GM12875 (cell line): Measurements from ENCODE around the gene TRIM36.

ENCODE experiments used
- H3K4me3 ChIP-seq: one replicate; pipeline ENCODE4 v1.5.1; 2011; ENCODE audit warnings: low read depth, low read length, control low read depth
- TF ChIP-seq, protein P1 (sequence below): IDR thresholded peaks from 2 replicates; pipeline ENCODE4 v1.5.1; 2011; ENCODE audit warnings: low read depth, mild to moderate bottlenecking, control low read depth, inconsistent platforms, low read length, moderate library complexity, borderline replicate concordance; ENCODE audit not compliant: insufficient read depth

The TRIM36 gene

DNA sequence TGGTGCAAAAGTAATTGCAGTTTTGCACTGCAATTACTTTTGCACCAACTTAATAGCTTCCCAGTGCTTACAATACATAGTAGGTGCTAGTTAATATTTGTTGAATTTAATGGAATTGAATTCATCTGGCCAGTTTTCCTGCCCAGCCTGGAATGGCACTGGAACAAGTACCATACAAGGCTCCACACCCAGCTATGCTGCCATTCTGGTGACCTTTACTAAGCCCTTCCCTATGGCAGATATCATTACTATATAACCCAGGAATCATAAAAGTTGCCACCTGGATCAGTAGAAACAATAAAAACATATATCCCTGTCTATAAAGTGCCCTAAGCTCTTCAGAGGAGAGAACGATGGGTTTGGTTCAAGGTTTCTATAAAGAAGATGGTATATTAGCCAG, 22.4 kb upstream of the TRIM36 start:
- TF ChIP-seq, protein P1, sequence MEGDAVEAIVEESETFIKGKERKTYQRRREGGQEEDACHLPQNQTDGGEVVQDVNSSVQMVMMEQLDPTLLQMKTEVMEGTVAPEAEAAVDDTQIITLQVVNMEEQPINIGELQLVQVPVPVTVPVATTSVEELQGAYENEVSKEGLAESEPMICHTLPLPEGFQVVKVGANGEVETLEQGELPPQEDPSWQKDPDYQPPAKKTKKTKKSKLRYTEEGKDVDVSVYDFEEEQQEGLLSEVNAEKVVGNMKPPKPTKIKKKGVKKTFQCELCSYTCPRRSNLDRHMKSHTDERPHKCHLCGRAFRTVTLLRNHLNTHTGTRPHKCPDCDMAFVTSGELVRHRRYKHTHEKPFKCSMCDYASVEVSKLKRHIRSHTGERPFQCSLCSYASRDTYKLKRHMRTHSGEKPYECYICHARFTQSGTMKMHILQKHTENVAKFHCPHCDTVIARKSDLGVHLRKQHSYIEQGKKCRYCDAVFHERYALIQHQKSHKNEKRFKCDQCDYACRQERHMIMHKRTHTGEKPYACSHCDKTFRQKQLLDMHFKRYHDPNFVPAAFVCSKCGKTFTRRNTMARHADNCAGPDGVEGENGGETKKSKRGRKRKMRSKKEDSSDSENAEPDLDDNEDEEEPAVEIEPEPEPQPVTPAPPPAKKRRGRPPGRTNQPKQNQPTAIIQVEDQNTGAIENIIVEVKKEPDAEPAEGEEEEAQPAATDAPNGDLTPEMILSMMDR: no peak
- H3K4me3 ChIP-seq: no peak overlapping the region

DNA sequence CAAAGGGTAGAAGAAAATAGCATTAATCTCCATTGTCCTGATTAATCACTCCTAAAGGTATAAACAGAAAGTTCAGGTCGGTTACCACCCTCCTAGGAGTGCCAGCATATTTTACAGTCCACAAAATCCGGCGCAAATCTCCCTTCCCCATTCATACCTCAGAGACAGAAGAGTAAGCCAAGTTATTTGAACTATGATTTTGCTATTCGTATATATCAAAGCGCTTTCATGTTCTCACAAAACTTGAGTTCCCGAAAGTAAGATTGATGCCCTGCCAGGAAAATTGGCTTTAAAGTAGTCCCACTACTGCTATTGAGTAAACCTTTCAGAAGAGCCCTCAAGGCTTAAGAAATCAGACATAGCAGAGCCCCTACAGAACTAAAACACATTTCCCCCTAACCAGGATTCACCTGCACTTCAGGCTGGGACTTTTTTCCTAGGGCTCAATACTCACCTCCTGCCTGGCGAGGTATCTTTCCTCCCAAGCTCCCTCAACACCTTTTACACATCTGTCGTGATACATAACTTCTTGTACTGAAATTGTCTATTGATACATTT, 21.8 kb upstream of the TRIM36 start:
- TF ChIP-seq, protein P1: no peak
- no peak overlapping the region for H3K4me3 ChIP-seq

DNA sequence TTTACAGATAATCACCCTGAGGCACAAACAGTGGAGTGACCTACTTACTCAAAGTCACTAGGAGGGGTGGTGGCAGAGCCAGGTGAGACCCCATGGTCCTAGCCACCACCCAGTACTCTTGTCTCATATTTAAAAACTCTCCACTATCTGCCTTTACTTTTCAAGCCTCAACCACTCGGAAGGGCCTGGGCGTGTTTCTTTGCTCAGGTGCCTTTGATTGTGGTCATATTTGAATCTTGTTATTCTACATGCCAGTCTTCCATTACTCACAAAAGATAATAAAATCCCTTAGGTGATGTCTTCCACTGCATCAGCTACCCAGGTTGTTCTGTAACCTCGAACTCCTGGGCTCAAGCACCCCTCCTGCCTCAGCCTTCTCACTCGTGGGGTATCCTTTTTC, 20.7 kb upstream of the TRIM36 start:
- H3K4me3 ChIP-seq: no peak overlapping the region
- TF ChIP-seq, protein P1: no peak

DNA sequence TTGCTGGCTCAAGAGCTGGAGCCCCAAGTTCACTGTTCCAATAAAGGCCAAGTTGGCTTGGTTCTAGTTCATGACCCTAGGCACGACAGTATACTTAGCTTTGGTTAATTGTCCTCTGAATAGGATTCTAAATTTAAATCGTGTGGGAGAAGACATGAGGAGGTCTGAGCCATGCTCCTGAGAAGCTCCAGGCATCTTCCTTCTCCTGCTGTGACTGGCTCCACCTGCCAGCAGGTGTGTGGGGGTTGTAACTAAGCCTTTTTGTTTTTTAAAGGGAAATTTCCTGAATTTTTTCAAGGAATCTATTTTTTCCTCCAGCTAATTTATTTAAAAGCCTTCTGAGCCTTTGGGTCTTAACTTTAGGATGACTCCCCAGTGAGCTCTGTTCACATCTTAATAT, 20.2 kb upstream of the TRIM36 start:
- TF ChIP-seq, protein P1: no peak
- H3K4me3 ChIP-seq: no peak overlapping the region

DNA sequence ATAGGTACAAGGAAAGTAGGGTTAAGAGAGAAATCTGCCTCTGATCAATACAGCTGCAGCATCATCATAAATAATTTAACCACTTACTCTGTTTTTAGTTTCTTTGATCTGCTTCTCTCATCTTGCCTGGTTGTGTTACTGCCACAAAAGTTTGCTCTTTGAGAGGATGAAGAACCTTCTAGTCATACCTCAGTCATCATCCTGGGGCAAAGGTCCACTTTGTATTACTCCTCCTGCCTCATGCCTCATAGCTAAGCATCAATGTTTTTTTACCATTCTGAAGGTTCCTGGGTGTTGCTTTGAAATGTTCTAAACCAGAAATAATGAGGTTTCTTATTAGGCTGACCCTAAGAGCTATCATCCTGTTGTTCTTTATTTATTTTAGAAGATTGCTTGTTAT, 17.1 kb upstream of the TRIM36 start:
- TF ChIP-seq, protein P1: no peak
- no peak overlapping the region for H3K4me3 ChIP-seq

DNA sequence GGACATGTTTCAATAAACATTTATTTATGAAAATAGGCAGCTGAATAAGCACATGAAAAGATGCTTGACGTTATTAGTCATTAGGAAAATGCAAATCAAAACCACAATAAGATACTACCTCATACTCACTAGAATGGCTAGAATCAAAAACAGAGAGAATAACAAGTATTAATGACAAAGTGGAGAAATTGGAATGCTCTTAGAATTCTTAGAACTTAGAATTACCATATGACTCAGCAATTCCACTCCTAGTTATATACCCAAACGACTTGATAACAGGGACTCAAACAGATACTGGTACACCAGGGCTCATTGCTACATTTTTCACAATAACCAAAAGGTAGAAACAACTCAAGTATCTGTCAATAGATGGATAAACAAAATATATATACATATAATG, 15.1 kb upstream of the TRIM36 start:
- H3K4me3 ChIP-seq: no peak overlapping the region
- TF ChIP-seq, protein P1: no peak

DNA sequence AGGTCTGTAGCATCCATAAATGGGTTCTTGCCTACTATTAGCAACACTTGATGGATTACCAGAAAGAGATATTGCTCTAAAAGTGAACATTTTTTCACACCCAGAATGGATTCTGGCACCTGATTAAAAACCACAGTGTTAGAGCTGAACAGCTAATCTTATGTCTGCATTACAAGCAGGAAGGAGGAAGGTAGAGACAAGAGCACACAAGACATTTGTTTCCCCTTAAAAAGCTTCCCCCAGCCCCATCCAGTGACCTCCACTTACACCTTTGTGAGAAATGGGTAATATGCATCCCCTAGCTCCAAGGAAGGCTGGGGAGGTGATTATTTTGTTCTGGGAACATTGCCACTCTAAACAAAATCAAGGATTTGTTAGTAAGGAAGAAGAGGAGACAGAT, 12.0 kb upstream of the TRIM36 start:
- TF ChIP-seq, protein P1: no peak
- H3K4me3 ChIP-seq: no peak overlapping the region
